HG02943 (cell line): Measurements from ENCODE around the gene IL17RD.

Experiments
- ATAC-seq: cut with Tn5 transposase; IDR thresholded peaks from one replicate; pipeline ENCODE4 v1.9.1; 2021; ENCODE audit warnings: mild to moderate bottlenecking, low read depth, moderate library complexity; ENCODE audit not compliant: unreplicated experiment

The IL17RD gene

GRCh38 chr3:57074135-57074534, 91.0 kb downstream of the IL17RD start:
- ATAC-seq = no peak

- no peak for ATAC-seq
These were observed 91.5 kb downstream of the IL17RD start for GRCh38 chr3:57073628-57074027.

- no peak for ATAC-seq
These were observed 95.7 kb downstream of the IL17RD start for GRCh38 chr3:57069503-57069902.

GRCh38 chr3:57068437-57069089, 96.6 kb downstream of the IL17RD start:
- peak; percentile 94 for ATAC-seq

GRCh38 chr3:57066471-57066870, 98.7 kb downstream of the IL17RD start:
- ATAC-seq = no peak

GRCh38 chr3:57065588-57065987, 99.6 kb downstream of the IL17RD start:
- ATAC-seq = no peak

GRCh38 chr3:57064572-57064971, 100.6 kb downstream of the IL17RD start:
- no peak for ATAC-seq

GRCh38 chr3:57064001-57064400, 101.2 kb downstream of the IL17RD start:
- ATAC-seq = no peak

- ATAC-seq = no peak
These were observed 102.1 kb downstream of the IL17RD start for GRCh38 chr3:57063032-57063431.

- ATAC-seq = no peak
These were observed 103.0 kb downstream of the IL17RD start for GRCh38 chr3:57062101-57062631.

GRCh38 chr3:57061556-57061955, 103.6 kb downstream of the IL17RD start:
- ATAC-seq = no peak

GRCh38 chr3:57060089-57060821, 104.9 kb downstream of the IL17RD start, which contains the start of gene SPATA12:
Gene SPATA12 (plus strand): TSS chr3:57060664. CDS start chr3:57073695, 13,031 bp downstream.
- ATAC-seq = no peak

- no peak for ATAC-seq
These were observed 105.7 kb downstream of the IL17RD start for GRCh38 chr3:57059411-57059810.

GRCh38 chr3:57057351-57057750, 107.8 kb downstream of the IL17RD start:
- ATAC-seq = no peak

GRCh38 chr3:57053122-57053521, 112.0 kb downstream of the IL17RD start:
- no peak for ATAC-seq

- ATAC-seq = no peak
These were observed 112.5 kb downstream of the IL17RD start for GRCh38 chr3:57052662-57053061.

GRCh38 chr3:57048728-57049127, 116.4 kb downstream of the IL17RD start:
- no peak for ATAC-seq

- ATAC-seq = no peak
These were observed 117.0 kb downstream of the IL17RD start for GRCh38 chr3:57048052-57048671.

GRCh38 chr3:57046101-57046765, 118.9 kb downstream of the IL17RD start:
- no peak for ATAC-seq

- no peak for ATAC-seq
These were observed 121.6 kb downstream of the IL17RD start for GRCh38 chr3:57043518-57043917.

- ATAC-seq = no peak
These were observed 123.5 kb downstream of the IL17RD start for GRCh38 chr3:57041674-57042073.
